ENCODE results near the gene TCF7L2.

DNA sequence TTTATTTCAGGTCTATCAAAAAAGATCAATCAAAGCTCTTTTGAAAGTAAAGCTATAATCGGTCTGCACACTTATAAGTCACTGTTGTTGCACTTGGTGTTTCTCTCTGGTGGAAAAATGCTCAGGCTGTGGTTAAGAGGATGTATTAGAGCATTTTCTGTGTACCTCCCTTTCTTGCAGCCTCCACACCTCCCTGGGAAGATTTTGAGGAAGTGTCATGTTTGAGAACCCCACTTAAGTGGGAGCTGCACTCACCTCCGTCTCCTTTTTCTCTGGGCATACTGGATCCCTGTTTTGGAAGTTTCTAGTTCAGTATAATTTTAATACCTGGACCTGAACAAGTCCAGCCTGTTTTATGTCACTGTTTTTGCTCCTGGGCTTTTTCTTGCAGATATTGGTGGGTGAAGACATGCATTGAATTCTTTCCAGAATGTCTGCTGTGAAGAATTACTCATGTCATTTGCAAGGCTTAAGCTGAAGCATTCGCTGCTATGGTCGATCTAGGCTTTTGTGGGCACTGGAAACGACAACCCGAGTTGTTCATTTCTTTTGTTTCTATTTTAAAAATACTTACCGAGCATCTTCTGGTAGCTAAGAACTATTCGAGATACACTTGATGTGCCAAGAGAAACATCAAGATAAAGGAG lies 36.6 kb downstream of the TCF7L2 start:
- TF ChIP-seq, protein P1, sequence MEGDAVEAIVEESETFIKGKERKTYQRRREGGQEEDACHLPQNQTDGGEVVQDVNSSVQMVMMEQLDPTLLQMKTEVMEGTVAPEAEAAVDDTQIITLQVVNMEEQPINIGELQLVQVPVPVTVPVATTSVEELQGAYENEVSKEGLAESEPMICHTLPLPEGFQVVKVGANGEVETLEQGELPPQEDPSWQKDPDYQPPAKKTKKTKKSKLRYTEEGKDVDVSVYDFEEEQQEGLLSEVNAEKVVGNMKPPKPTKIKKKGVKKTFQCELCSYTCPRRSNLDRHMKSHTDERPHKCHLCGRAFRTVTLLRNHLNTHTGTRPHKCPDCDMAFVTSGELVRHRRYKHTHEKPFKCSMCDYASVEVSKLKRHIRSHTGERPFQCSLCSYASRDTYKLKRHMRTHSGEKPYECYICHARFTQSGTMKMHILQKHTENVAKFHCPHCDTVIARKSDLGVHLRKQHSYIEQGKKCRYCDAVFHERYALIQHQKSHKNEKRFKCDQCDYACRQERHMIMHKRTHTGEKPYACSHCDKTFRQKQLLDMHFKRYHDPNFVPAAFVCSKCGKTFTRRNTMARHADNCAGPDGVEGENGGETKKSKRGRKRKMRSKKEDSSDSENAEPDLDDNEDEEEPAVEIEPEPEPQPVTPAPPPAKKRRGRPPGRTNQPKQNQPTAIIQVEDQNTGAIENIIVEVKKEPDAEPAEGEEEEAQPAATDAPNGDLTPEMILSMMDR (IDR thresholded peaks at IDR 0.05; ENCODE audit: low read depth, low read length) = no peak
- TF ChIP-seq EZH2phosphoT487 (IDR thresholded peaks at IDR 0.05; ENCODE audit: low read depth) = no peak

All from OCI-LY3 (cell line).